K562 (cell line): ENCODE data around the gene TMEM147. TPM values are rescaled to one million over a fixed set of nuclear protein-coding genes. Genes with fewer than 3 reads are reported as not detected.
A peak's percentile ranks its signal among the peaks of the same experiment; 100 is the strongest.

ENCODE experiments used
- NR2C2 ChIP-seq, 2 experiments: fragments of 200-800 bp in 1 of 2; sonication (Bioruptor generic) in 1 of 2; sonication (generic) in 1 of 2; formaldehyde crosslinking in 1 of 2; IDR thresholded peaks; 2 replicates each; pipeline versions ENCODE4 v1.6.1 to v1.8.0; 2016 to 2022; ENCODE audit warnings: mild to moderate bottlenecking in 1 of 2, missing compliant biosample characterization in 1 of 2, missing genetic modification characterization in 1 of 2, missing genetic modification reagents in 1 of 2
- PML ChIP-seq: IDR thresholded peaks from 2 replicates; pipeline ENCODE4 v1.6.1; 2012; ENCODE audit warnings: low read length, inconsistent platforms
- SNIP1 ChIP-seq: fragments of 450-650 bp; IDR thresholded peaks from 2 replicates; pipeline ENCODE4 v1.7.1; 2017; ENCODE audit warnings: low read depth, mild to moderate bottlenecking
- TCF3 ChIP-seq: sonication (generic); formaldehyde crosslinking; IDR thresholded peaks from 2 replicates; pipeline ENCODE4 v1.4.0; 2020; ENCODE audit warnings: mild to moderate bottlenecking, missing genetic modification reagents
- polyA plus RNA-seq, 8 experiments: library from polyadenylated mRNA; depleted of rRNA in 4 of 8; stranded (reverse) in 5 of 8; unstranded in 3 of 8; fragments of >200 nt; fragmentation: Nextera tagmentation in 2 of 8; fragmentation: Illumina TruSeq in 1 of 8; extraction: Ambion mirVana in 2 of 8; extraction: Trizol in 1 of 8; gene quantifications; 2 replicates each; pipeline versions ENCODE4 v1.2.1 to v1.2.3, GENCODE V29; 2011 to 2014; ENCODE audit warnings: inconsistent platforms in 1 of 8, missing spikeins in 1 of 8
- total RNA-seq, 7 experiments: library from RNA; depleted of rRNA in 6 of 7; stranded (reverse); fragments of >200 nt in 6 of 7; fragmentation: Illumina TruSeq in 2 of 7; extraction: Trizol in 2 of 7; gene quantifications; 2 replicates each; pipeline versions ENCODE4 v1.2.1 to v1.2.3, GENCODE V29; 2011 to 2021; ENCODE audit warnings: low replicate concordance in 1 of 7
- TF ChIP-seq, protein P1 (sequence below): sonication (generic); formaldehyde crosslinking; IDR thresholded peaks from 2 replicates; pipeline ENCODE4 v1.8.0; 2022; ENCODE audit warnings: missing genetic modification reagents, mild to moderate bottlenecking, borderline replicate concordance
- TF ChIP-seq, protein P2 (sequence below): sonication (generic); formaldehyde crosslinking; IDR thresholded peaks from 2 replicates; pipeline ENCODE4 v1.8.0; 2023; ENCODE audit warnings: mild to moderate bottlenecking, missing genetic modification reagents
- TF ChIP-seq, protein P3 (sequence below): fragments of 200-400 bp; formaldehyde crosslinking; IDR thresholded peaks from 2 replicates; pipeline ENCODE4 v1.6.1; 2017; ENCODE audit warnings: mild to moderate bottlenecking, low read depth, low read length, moderate library complexity
- TF ChIP-seq, protein P4 (sequence below): fragments of 200-800 bp; sonication (Bioruptor generic); IDR thresholded peaks from 2 replicates; pipeline ENCODE4 v1.6.1; 2017; ENCODE audit warnings: missing genetic modification characterization, missing compliant biosample characterization

Gene TMEM147
- total and polyA plus RNA-seq, 9 of the 15 experiments (the other 6 are each of a cell fraction or from before 2014, with no cell fraction given): 73.8 to 194 (median 142) TPM

DNA sequence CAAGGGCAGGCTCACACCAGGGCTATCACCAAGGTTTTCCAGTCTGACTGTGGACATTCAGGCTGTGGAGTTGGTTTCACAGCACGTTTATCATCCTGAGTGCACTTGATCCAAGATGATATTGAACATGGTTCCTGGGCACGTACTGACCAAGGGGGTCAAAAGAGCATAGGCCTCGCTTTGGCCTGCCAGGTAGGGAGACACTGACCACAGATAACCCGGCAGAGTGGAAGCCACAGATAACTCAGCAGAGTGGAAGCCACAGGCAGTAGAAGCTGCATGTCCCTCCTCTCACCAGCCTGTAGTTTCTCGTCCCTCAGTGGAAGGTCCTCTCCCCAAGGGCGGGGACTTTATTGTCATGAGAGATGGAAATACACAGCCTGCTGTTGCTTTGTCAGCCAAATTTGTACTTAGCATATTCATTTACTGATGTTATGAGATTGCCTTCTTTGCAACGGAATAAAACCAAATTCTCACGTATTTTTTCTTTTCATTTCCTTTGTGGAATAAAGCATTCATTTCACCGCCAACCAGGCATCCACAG is 46.4 kb upstream of the TMEM147 start (continued):
- TF ChIP-seq, protein P1, sequence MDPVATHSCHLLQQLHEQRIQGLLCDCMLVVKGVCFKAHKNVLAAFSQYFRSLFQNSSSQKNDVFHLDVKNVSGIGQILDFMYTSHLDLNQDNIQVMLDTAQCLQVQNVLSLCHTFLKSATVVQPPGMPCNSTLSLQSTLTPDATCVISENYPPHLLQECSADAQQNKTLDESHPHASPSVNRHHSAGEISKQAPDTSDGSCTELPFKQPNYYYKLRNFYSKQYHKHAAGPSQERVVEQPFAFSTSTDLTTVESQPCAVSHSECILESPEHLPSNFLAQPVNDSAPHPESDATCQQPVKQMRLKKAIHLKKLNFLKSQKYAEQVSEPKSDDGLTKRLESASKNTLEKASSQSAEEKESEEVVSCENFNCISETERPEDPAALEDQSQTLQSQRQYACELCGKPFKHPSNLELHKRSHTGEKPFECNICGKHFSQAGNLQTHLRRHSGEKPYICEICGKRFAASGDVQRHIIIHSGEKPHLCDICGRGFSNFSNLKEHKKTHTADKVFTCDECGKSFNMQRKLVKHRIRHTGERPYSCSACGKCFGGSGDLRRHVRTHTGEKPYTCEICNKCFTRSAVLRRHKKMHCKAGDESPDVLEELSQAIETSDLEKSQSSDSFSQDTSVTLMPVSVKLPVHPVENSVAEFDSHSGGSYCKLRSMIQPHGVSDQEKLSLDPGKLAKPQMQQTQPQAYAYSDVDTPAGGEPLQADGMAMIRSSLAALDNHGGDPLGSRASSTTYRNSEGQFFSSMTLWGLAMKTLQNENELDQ (CRISPR knock-in tag): no peak
- TF ChIP-seq SNIP1: no peak
- TF ChIP-seq, protein P2, sequence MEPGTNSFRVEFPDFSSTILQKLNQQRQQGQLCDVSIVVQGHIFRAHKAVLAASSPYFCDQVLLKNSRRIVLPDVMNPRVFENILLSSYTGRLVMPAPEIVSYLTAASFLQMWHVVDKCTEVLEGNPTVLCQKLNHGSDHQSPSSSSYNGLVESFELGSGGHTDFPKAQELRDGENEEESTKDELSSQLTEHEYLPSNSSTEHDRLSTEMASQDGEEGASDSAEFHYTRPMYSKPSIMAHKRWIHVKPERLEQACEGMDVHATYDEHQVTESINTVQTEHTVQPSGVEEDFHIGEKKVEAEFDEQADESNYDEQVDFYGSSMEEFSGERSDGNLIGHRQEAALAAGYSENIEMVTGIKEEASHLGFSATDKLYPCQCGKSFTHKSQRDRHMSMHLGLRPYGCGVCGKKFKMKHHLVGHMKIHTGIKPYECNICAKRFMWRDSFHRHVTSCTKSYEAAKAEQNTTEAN (CRISPR knock-in tag): no peak
- TF ChIP-seq, protein P3, sequence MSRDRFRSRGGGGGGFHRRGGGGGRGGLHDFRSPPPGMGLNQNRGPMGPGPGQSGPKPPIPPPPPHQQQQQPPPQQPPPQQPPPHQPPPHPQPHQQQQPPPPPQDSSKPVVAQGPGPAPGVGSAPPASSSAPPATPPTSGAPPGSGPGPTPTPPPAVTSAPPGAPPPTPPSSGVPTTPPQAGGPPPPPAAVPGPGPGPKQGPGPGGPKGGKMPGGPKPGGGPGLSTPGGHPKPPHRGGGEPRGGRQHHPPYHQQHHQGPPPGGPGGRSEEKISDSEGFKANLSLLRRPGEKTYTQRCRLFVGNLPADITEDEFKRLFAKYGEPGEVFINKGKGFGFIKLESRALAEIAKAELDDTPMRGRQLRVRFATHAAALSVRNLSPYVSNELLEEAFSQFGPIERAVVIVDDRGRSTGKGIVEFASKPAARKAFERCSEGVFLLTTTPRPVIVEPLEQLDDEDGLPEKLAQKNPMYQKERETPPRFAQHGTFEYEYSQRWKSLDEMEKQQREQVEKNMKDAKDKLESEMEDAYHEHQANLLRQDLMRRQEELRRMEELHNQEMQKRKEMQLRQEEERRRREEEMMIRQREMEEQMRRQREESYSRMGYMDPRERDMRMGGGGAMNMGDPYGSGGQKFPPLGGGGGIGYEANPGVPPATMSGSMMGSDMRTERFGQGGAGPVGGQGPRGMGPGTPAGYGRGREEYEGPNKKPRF: no peak
- TF ChIP-seq TCF3 (CRISPR knock-in tag): peak; percentile 66
- TF ChIP-seq NR2C2 (CRISPR knock-in tag; IDR thresholded peaks at IDR 0.05): no peak
- TF ChIP-seq NR2C2 (tag; IDR thresholded peaks at IDR 0.05): 0 out of 2 replicates have a peak, but pooled peaks have one; percentile 22
- TF ChIP-seq PML: no peak
- TF ChIP-seq, protein P4, sequence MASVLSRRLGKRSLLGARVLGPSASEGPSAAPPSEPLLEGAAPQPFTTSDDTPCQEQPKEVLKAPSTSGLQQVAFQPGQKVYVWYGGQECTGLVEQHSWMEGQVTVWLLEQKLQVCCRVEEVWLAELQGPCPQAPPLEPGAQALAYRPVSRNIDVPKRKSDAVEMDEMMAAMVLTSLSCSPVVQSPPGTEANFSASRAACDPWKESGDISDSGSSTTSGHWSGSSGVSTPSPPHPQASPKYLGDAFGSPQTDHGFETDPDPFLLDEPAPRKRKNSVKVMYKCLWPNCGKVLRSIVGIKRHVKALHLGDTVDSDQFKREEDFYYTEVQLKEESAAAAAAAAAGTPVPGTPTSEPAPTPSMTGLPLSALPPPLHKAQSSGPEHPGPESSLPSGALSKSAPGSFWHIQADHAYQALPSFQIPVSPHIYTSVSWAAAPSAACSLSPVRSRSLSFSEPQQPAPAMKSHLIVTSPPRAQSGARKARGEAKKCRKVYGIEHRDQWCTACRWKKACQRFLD (CRISPR knock-in tag): no peak
- TF ChIP-seq, all 486 proteins: peak for 4
